SH-SY5Y (cell line): ENCODE results near the gene PLA2R1.

Experiments
- GATA2 ChIP-seq: IDR thresholded peaks from 2 replicates; pipeline ENCODE4 v1.6.1; 2011; ENCODE audit warnings: mild to moderate bottlenecking, low read depth, low read length
- GATA3 ChIP-seq: IDR thresholded peaks from 2 replicates; pipeline ENCODE4 v1.6.1; 2011; ENCODE audit warnings: low read depth, mild to moderate bottlenecking, low read length, moderate library complexity

DNA sequence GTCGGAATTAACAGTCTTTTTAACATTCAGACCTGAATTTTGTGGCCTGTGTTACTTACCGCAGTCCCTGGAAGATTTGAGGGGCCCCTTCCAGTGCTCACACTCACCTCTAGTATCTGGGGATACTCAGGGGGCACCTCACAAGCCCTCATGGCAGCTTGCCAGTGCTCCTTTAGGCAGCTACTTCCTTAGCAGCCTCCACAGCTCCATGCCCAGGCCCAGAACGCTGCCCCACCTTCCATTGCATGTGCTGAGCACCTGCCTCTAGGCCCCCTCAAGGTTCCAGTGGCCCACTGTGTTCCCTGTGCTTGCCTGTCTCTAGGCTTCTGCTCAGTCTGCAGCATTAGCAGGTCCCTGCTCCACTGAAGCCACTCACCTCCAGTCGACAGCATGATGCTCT lies 30.0 kb upstream of the PLA2R1 start:
- TF ChIP-seq GATA2: no peak
- TF ChIP-seq GATA3: no peak
